GM12864 (cell line): ENCODE results near the gene RBM19.

ENCODE experiments used
- DNase-seq: peaks from one replicate; pipeline ENCODE4 v3.0.0-alpha.2; 2011; ENCODE audit warnings: low read depth
- H3K4me3 ChIP-seq: 2 replicates; pipeline ENCODE4 v1.5.1; 2011; ENCODE audit warnings: mild to moderate bottlenecking, low read depth, low read length, control low read depth
- TF ChIP-seq, protein P1 (sequence below): IDR thresholded peaks from 2 replicates; pipeline ENCODE4 v1.5.1; 2011; ENCODE audit warnings: low read depth, mild to moderate bottlenecking, moderate library complexity, low read length, control low read depth, inconsistent platforms; ENCODE audit errors: missing control alignments

The RBM19 gene

DNA sequence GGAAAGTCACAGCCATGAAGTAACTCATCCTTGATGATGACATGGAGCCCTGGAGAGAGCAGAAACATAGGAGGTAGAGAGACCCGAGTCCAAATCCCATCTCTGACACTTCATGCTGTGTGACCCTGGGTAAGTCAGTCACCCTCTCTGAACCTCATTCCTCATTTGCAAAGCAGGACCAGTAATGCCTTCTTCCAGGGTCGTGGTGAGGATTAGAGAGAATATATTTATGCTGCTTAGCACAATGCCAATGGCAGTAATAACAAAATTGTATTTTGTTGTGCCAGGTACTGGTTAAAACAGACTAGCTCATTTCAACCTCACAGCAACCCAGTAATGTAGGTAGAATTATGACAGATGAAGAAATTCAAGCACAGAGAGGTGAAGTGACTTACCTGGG is 13.9 kb upstream of the RBM19 start:
- H3K4me3 ChIP-seq: no peak overlapping the region
- TF ChIP-seq, protein P1, sequence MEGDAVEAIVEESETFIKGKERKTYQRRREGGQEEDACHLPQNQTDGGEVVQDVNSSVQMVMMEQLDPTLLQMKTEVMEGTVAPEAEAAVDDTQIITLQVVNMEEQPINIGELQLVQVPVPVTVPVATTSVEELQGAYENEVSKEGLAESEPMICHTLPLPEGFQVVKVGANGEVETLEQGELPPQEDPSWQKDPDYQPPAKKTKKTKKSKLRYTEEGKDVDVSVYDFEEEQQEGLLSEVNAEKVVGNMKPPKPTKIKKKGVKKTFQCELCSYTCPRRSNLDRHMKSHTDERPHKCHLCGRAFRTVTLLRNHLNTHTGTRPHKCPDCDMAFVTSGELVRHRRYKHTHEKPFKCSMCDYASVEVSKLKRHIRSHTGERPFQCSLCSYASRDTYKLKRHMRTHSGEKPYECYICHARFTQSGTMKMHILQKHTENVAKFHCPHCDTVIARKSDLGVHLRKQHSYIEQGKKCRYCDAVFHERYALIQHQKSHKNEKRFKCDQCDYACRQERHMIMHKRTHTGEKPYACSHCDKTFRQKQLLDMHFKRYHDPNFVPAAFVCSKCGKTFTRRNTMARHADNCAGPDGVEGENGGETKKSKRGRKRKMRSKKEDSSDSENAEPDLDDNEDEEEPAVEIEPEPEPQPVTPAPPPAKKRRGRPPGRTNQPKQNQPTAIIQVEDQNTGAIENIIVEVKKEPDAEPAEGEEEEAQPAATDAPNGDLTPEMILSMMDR: no peak
- no peak for DNase-seq

DNA sequence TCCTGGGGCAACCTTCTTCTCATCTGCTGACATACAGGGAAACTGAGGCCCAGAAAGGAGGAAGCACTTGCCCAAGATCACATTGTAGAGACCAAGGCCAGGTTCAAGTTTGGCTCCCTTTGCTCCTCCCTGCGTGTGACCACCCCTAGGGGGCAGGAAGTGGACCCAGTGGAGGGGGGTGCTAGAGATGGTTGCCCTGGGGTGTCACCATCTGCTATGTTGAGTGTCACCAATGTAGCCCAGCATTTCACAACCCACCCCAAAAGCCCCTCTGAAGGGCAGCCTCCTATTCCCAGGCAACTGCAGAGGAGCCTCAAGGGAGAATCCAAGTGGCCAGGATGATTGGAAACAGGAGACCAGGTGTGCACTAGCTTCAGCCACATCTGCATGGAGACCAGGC is 12.0 kb upstream of the RBM19 start:
- TF ChIP-seq, protein P1: no peak
- DNase-seq: no peak
- H3K4me3 ChIP-seq: no peak overlapping the region

DNA sequence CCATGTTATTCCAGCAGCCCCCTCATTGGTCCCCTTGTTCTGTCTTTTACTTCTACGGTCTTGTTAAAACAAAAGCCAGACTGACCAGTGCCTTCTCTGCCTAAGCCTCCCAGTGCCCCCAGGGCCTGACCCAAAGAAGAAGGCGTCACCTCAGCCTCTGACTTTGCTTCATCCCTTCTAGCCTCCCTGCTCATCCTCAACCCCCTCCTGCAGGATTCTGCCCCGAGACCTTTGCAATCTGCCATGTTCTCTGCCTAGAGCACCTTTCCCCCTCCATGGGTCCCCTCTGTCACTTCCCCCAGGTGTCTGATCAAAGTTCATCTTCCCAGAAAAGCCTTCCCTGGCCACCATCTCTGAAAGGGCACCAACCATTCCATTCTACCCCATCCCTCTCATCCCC is 7.9 kb upstream of the RBM19 start:
- TF ChIP-seq, protein P1: no peak
- no peak for DNase-seq
- H3K4me3 ChIP-seq: no peak overlapping the region

GRCh38 chr12:113973109-113973904 is 7.2 kb upstream of the RBM19 start:
- TF ChIP-seq, protein P1: no peak

GRCh38 chr12:113971392-113971791 is 5.3 kb upstream of the RBM19 start:
- no peak for DNase-seq
- no peak overlapping the region for H3K4me3 ChIP-seq
- TF ChIP-seq, protein P1: no peak

More at GRCh38 chr12:113973109-113973904, 7.2 kb upstream of the RBM19 start:
- no peak overlapping the region for H3K4me3 ChIP-seq
- DNase-seq: no peak

DNA sequence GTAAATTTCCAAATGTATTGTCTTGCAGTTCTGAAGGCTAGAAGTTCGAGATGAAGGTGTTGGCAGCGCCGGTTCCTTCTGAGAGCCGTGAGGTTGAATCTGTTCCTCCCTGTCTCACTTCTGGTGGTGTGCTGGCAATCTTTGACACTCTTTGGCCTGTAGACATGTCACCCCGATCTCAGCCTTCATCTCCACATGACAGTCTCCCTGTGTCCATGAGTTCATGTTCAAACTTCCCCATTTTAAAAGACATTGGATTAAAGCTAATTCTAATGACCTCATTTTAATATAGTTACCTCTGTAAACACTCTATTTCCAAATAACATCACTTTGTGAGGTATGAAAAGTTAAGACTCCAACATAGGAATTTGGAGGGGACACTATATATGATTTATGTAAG is 4.1 kb upstream of the RBM19 start:
- no peak overlapping the region for H3K4me3 ChIP-seq
- TF ChIP-seq, protein P1: no peak
- DNase-seq: no peak

GRCh38 chr12:113967368-113967767 is 1.2 kb upstream of the RBM19 start:
- H3K4me3 ChIP-seq: no peak overlapping the region
- no peak for DNase-seq
- TF ChIP-seq, protein P1: no peak
